Measurements from ENCODE around the gene SEL1L3. TPM values are rescaled to one million over a fixed set of nuclear protein-coding genes. Genes with fewer than 3 reads are reported as not detected.

The SEL1L3 gene
- total RNA-seq, 1 donor from 2014 or later: 13.3 TPM

- Histone ChIP-seq H3K4me1 (peaks cover 0 to 3% of the 10 kb centered on the region in 2 donors), H3K9me3 (no peaks in the 10 kb centered on the region), H3K27ac (no peak overlapping the region), H3K36me3 (no peaks in the 10 kb centered on the region), H3K27me3 (no peaks in the 10 kb centered on the region), H3K4me3 (no peak overlapping the region)
- no peak for DNase-seq (ENCODE audit: low spot score in 2 of 2)
- no peak for TF ChIP-seq CTCF (IDR thresholded peaks at IDR 0.05)
- intact Hi-C loops (cut with DNase I): no loop called here
Observed at GRCh38 chr4:25809996-25810395, 52.8 kb downstream of the SEL1L3 start.

GRCh38 chr4:25807102-25807728, 55.6 kb downstream of the SEL1L3 start:
- Histone ChIP-seq H3K36me3 (no peaks in the 10 kb centered on the region), H3K4me3 (no peak overlapping the region), H3K4me1 (no peaks in the 10 kb centered on the region), H3K9me3 (no peaks in the 10 kb centered on the region), H3K27me3 (no peaks in the 10 kb centered on the region), H3K27ac (no peak overlapping the region)
- TF ChIP-seq CTCF (IDR thresholded peaks at IDR 0.05): no peak
- intact Hi-C loops (cut with DNase I): no loop called here
- no peak for DNase-seq (ENCODE audit: low spot score in 2 of 2)

GRCh38 chr4:25805255-25805860, 57.4 kb downstream of the SEL1L3 start:
- Histone ChIP-seq H3K9me3 (no peaks in the 10 kb centered on the region), H3K4me3 (no peak overlapping the region), H3K27me3 (no peaks in the 10 kb centered on the region), H3K36me3 (no peaks in the 10 kb centered on the region), H3K27ac (no peak overlapping the region), H3K4me1 (no peaks in the 10 kb centered on the region)
- no peak for DNase-seq (ENCODE audit: low spot score in 2 of 2)
- TF ChIP-seq CTCF (IDR thresholded peaks at IDR 0.05): no peak
- intact Hi-C loops (cut with DNase I): no loop called here

- Histone ChIP-seq H3K27me3 (no peaks in the 10 kb centered on the region), H3K4me1 (no peaks in the 10 kb centered on the region), H3K4me3 (no peak overlapping the region), H3K9me3 (no peaks in the 10 kb centered on the region), H3K27ac (no peak overlapping the region), H3K36me3 (no peaks in the 10 kb centered on the region)
- no peak for DNase-seq (ENCODE audit: low spot score in 2 of 2)
- no peak for TF ChIP-seq CTCF (IDR thresholded peaks at IDR 0.05)
- intact Hi-C loops (cut with DNase I): no loop called here
Observed at GRCh38 chr4:25803720-25804225, 59.0 kb downstream of the SEL1L3 start.

- no peak for TF ChIP-seq CTCF (IDR thresholded peaks at IDR 0.05)
- no peak for DNase-seq (ENCODE audit: low spot score in 2 of 2)
- no peaks in the 10 kb centered on the region for H3K4me1 ChIP-seq
- H3K36me3 ChIP-seq: no peaks in the 10 kb centered on the region
- intact Hi-C loops (cut with DNase I): no loop called here
- H3K9me3 ChIP-seq: no peaks in the 10 kb centered on the region
- H3K4me3 ChIP-seq: no peak overlapping the region
- H3K27me3 ChIP-seq: no peaks in the 10 kb centered on the region
- no peak overlapping the region for H3K27ac ChIP-seq
Observed at GRCh38 chr4:25801594-25801993, 61.2 kb downstream of the SEL1L3 start.

All from ascending aorta (tissue), 2 donors.